Measurements from ENCODE around the gene FMR1NB.

Gene FMR1NB, protein sequence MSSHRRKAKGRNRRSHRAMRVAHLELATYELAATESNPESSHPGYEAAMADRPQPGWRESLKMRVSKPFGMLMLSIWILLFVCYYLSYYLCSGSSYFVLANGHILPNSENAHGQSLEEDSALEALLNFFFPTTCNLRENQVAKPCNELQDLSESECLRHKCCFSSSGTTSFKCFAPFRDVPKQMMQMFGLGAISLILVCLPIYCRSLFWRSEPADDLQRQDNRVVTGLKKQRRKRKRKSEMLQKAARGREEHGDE

DNA sequence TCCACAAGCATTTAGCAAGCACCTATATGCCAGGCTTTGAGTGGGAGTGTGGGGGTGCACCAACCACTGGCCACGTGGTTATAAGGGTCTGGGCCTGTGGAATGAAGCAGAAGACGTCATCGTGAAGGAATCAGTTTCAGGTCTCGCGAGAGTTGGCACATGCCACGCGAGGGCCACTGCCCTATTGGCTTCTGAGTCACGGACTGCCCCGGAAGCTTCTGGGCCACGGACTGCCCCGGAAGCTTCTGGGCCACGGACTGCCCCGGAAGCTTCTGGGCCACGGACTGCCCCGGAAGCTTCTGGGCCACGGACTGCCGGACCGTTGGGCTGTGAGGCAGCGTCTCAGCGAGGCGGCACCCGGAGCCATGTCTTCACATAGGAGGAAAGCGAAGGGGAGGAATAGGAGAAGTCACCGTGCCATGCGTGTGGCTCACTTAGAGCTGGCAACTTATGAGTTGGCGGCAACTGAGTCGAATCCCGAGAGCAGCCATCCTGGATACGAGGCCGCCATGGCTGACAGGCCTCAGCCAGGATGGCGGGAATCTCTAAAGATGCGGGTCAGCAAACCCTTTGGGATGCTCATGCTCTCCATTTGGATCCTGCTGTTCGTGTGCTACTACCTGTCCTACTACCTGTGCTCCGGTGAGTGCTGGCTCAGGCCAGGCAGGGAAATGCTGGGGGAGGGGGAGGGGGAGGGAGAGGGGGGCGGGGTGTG lies at the start of gene FMR1NB:
Gene FMR1NB, plus strand, starts transcription at position 300 of the 715 bp plus-strand sequence. Its CDS starts 66 bp downstream, at position 366.
- no peak for DNase-seq

GRCh38 chrX:147933815-147934214 lies 47.3 kb upstream of the FMR1NB start:
- DNase-seq, result no peak

DNA sequence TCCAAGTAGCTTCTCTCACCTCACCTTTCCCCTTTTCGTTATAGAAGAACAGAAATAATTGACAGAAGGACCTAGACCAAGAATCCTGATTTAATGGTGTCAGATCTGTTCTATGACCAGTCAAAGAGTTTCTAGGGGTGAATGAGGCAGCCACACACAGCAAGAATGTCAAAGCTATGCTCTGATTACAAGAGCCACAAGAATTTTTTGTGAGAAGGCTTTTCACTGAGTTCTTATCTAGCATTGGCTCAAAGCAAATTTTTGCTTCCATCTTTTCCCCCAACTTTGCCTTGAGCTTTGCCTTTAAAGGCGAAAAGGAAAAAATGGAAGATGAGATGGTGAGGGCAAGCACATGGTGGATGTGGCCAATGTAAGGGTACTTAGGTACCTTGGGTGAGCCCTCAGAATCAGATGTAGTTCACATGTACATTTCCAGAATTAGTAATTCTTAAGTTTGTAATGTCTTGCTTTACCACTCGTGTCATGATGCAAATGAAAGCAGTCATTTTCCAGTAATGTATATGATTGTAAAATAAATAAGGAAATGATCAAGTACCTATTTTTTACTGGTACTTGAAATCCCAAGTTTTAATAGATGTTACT lies 45.9 kb upstream of the FMR1NB start:
- DNase-seq, result no peak

GRCh38 chrX:147945286-147945685 lies 35.9 kb upstream of the FMR1NB start:
- no peak for DNase-seq

DNA sequence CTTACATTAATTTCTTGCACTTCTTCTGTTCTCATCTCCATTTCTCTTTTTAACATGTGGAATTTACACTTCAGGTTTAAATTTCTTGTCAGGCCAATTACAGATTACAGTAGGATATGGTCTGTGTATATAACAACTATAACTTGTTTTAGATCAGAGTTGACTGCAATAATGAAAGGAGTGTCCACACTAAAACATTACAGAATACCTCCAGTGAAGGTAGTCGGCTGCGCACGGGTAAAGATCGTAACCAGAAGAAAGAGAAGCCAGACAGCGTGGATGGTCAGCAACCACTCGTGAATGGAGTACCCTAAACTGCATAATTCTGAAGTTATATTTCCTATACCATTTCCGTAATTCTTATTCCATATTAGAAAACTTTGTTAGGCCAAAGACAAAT lies 32.6 kb upstream of the FMR1NB start:
- no peak for DNase-seq

DNA sequence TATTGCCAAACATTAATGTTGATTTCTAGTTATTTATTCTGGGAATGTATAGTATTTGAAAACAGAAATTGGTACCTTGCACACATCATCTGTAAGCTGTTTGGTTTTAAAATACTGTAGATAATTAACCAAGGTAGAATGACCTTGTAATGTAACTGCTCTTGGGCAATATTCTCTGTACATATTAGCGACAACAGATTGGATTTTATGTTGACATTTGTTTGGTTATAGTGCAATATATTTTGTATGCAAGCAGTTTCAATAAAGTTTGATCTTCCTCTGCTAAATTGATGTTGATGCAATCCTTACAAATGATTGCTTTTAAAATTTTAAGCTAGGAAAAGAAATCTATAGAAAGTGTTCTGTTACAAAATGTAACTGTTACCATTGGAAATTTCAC lies 30.8 kb upstream of the FMR1NB start:
- no peak for DNase-seq

GRCh38 chrX:147953976-147954375 lies 27.2 kb upstream of the FMR1NB start:
- no peak for DNase-seq

DNA sequence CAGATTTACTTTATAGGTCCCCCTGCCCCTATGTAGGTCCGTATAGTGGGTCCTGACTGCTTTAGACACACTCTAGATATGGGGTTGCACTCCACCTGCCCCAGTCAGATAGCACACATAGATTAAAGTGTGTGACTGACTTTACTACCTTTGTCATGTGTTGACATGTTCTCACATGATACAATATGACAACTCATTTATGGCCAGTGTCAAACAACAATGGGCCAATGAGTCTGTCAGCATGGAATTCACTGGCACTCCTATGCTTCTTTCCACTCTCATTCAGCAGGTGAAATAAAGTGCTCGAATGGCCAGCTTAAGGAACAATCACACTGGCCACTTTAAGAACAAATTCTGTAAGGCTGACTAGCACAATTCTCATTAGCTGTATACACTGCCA lies 23.8 kb upstream of the FMR1NB start:
- DNase-seq, result no peak

DNA sequence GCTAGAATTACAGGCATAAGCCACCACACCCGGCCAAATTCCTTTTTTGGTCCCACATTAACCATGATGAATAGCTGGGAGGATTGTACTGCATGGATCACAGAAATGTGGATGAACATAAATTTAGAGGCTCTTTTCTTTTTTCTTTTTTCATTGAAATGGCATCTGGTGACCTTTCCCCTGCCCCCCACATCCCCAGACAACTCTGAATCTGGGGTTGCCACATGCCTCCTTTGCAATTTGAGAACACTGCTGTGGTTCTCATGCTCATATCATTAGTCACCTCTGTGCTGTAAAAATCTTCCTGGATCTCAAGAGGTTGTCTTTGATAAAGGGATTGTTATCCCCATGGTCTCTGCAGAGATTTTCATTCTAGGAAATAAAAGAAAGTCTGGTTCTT lies 22.8 kb upstream of the FMR1NB start:
- DNase-seq, result no peak

GRCh38 chrX:147960722-147961121 lies 20.4 kb upstream of the FMR1NB start:
- DNase-seq, result no peak

DNA sequence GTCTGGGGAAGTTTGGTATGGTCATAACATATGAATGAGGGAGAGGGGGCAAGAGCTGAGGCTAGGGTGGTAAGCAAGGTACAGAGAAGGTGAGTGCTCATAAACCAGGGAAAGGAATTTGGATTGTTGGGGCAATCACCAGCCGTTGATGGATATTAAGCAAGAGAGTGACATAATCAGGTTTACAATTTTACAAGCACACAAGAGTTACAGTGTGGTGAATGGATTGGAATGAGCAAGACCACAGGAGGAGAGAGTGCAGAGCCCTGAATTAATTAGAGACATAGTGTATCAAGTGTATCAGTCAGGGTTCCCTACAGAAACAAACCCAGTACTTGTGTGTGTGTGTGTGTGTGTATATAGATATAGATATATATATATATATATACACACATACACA lies 18.7 kb upstream of the FMR1NB start:
- DNase-seq, result no peak

- DNase-seq, result no peak
Measured at GRCh38 chrX:147978931-147979330, 2.2 kb upstream of the FMR1NB start.

- DNase-seq, result no peak
Measured at GRCh38 chrX:148020329-148020728, 39.2 kb downstream of the FMR1NB start.

- no peak for DNase-seq
Measured at GRCh38 chrX:148024425-148025148, 43.5 kb downstream of the FMR1NB start.

DNA sequence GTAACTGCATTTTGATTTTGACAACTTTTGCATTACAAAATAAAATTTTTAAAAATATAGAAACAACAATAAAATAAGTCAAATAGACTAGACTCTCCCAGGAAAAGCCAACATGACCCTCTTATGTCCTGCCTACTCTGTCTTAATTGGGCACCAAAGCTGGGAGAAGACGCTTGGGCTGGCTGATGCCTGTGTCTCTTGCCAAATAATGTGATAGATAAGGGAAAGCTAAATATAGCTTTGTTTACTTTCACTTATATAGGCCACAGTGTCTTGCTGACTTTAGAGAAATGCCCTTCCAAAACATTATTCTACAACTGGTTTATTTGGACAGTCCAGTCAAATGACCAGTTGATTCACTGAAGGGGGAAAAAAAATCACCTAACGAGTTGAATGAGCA lies 54.2 kb downstream of the FMR1NB start:
- DNase-seq, result no peak

DNA sequence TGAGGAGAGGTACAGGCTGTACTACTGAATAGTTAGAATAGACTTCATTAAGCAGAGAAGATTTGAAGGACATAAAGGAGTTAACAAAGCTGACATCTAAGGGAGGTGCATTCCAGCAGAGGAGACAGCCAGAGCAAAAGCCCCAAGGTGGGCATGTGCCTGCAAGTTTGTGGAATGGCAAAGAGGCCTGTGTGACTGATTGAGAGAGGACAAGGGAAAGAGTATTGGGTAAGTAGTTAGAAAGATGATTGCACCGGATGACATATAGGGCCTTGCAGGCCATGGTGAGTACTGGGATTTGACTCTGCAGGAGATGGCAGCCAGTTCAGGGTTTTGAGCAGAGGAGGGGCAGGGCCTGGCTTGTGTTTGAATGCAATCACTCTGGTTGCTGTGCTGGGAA lies 55.9 kb downstream of the FMR1NB start:
- DNase-seq, result no peak

GRCh38 chrX:148043271-148043855 lies 62.2 kb downstream of the FMR1NB start:
- no peak for DNase-seq

DNA sequence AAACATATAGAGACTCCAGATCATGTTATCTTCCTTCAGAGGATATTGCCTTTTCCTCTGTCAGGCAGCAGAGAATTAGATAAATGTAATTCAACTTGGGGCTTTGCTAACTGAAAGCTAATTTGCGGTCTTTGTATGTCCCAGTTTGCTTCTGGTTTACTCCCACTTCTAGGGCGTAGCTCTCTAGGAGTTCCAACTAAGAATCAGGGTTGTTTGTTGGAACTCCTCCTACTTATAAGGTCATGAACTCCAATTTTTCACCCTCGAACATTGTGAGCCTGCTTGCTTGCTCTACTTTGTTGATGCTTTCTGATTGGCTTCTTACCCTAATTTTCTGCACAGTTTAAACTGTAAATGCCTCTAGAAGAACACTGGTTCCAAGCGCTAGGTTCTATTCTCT lies 66.1 kb downstream of the FMR1NB start:
- DNase-seq, result no peak

GRCh38 chrX:148049441-148049840 lies 68.3 kb downstream of the FMR1NB start:
- DNase-seq, result peak; percentile 64

DNA sequence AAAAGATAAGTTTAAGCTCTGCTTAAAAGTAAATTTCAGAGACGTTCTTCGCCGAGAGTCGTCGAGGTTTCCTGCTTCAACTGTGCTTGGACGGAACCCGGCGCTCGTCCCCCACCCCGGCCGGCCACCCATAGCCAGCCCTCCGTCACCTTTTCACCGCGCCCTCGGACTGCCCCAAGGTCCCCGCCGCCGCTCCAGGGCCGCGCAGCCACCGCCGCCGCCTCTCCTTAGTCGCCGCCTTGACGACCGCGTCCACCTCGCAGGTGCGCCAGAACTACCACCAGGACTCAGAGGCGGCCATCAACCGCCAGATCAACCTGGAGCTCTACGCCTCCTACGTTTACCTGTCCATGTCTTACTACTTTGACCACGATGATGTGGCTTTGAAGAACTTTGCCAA lies 70.8 kb downstream of the FMR1NB start:
- no peak for DNase-seq

GRCh38 chrX:148067285-148067684 lies 86.1 kb downstream of the FMR1NB start:
- DNase-seq, result no peak

DNA sequence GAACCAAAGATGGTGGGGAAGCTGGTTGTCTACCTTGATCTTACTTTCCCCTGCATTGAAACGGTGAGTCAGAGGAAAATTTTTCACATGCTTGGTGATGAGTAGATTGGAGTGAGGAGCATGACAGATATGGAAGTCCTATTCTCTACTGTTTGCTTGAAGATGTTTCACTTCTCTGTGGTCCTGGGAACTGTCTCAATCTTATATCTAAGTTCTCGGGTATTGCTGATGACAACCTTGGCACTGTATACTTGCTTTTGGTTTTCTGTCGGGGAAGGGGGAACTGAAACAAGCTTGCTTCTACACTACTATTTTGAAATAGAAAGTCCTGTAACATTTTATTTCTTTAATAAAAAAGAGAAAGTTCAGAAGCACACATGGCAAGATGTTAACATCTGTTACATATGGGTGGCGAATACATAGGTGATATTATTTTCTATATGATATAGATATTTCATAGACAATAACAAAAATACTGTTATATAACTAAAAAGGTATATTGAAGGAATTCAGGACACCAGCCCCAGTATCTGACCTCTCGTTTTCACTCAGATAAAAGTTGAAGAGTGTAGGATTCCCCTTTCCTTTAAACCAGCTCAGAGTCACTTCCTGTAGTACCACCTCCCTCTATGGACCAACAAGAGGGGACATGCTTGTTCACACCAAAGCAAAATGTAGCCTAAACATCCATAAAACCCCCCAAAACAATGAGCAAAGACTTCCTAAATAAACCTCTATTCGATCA lies 88.8 kb downstream of the FMR1NB start:
- DNase-seq, result no peak

DNA sequence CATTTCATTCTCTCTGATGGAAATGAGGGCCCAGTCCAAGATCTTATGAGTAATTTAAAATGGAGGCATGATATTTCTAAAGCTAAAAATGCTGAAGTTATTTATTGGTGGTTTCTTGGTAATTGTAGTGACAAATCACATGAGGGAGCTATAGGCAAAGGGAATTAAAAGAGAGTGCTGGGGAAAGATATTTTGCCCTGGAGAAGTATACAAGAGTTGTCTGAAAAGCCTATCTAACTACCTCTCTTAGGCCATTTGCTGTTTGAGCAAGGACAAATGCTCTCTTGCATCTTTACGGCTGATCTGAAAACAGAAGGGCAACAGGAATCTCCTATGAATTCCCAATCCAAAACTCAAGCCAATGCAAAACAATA lies 89.4 kb downstream of the FMR1NB start:
- peak; percentile 14 for DNase-seq
